Chondrocyte (in vitro differentiated cells): ENCODE measurements around the gene LCE1A. TPM values are rescaled to one million over a fixed set of nuclear protein-coding genes. Genes with fewer than 3 reads are reported as not detected.

ENCODE experiments used
- DNase-seq: peaks from one replicate; pipeline ENCODE4 v3.0.0; 2021; ENCODE audit warnings: mixed read lengths, low spot score
- H3K27ac Mint-ChIP-seq: one replicate; pipeline ENCODE4 v1.8.0; 2021; ENCODE audit warnings: mild to moderate bottlenecking, moderate library complexity, mixed read lengths; ENCODE audit not compliant: unreplicated experiment
- H3K27me3 Mint-ChIP-seq: 2 replicates; pipeline ENCODE4 v1.8.0; 2021; ENCODE audit warnings: low read depth, mixed read lengths
- H3K36me3 Mint-ChIP-seq: 2 replicates; pipeline ENCODE4 v1.8.0; 2021; ENCODE audit warnings: low read depth, mixed read lengths
- H3K4me1 Mint-ChIP-seq: 2 replicates; pipeline ENCODE4 v1.8.0; 2021; ENCODE audit warnings: low read depth, mild to moderate bottlenecking, mixed read lengths
- H3K4me3 Mint-ChIP-seq: one replicate; pipeline ENCODE4 v1.8.0; 2021; ENCODE audit warnings: mild to moderate bottlenecking, moderate library complexity, mixed read lengths; ENCODE audit not compliant: unreplicated experiment
- H3K9me3 Mint-ChIP-seq: 2 replicates; pipeline ENCODE4 v1.8.0; 2021; ENCODE audit warnings: low read depth, mixed read lengths
- long read RNA-seq: library from polyadenylated mRNA; stranded (forward); transcript quantifications from one replicate; pipeline ENCODE4 v2.0.0, GENCODE V29; 2021
- total RNA-seq: library from RNA; stranded (reverse); gene quantifications from 3 replicates; pipeline ENCODE4 v1.2.1, GENCODE V29; 2021
- TF ChIP-seq, protein P1 (sequence below): fragments of 200-600 bp; sonication (generic); IDR thresholded peaks from 2 replicates; pipeline ENCODE4 v1.5.0; 2021; ENCODE audit warnings: antibody characterized with exemption, mild to moderate bottlenecking, moderate library complexity

The LCE1A gene, protein sequence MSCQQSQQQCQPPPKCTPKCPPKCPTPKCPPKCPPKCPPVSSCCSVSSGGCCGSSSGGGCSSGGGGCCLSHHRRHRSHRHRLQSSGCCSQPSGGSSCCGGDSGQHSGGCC
- not detected in 3 replicates for total RNA-seq
- long read RNA-seq: 0 reads

DNA sequence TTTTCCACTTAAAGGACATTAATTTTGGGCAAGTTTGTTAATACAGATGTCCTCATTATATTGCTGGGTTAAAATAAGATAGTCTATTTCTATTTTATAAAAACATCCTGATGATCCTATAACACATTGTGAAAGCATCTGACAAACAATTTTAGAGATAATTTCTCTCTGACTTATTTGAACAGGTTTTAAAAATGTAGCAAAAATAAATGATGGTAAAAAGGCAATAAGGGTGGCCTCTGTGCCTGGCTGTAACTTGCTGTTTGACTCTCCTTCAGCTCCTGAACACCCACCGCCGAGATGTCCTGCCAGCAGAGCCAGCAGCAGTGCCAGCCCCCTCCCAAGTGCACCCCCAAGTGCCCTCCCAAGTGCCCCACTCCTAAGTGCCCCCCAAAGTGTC lies at the start of gene LCE1A:
TSS of gene LCE1A (plus strand) at position 301 of the 400 bp plus-strand sequence. CDS start at position 301, 0 bp downstream.
- Mint-ChIP-seq H3K36me3 (no peaks in the 10 kb centered on the region), H3K27me3 (no peaks in the 10 kb centered on the region), H3K9me3 (peaks cover 12% of the 10 kb centered on the region), H3K4me1 (no peaks in the 10 kb centered on the region), H3K27ac (no peak within 1 kb of the TSS), H3K4me3 (no peak within 1 kb of the TSS)
- TF ChIP-seq, protein P1, sequence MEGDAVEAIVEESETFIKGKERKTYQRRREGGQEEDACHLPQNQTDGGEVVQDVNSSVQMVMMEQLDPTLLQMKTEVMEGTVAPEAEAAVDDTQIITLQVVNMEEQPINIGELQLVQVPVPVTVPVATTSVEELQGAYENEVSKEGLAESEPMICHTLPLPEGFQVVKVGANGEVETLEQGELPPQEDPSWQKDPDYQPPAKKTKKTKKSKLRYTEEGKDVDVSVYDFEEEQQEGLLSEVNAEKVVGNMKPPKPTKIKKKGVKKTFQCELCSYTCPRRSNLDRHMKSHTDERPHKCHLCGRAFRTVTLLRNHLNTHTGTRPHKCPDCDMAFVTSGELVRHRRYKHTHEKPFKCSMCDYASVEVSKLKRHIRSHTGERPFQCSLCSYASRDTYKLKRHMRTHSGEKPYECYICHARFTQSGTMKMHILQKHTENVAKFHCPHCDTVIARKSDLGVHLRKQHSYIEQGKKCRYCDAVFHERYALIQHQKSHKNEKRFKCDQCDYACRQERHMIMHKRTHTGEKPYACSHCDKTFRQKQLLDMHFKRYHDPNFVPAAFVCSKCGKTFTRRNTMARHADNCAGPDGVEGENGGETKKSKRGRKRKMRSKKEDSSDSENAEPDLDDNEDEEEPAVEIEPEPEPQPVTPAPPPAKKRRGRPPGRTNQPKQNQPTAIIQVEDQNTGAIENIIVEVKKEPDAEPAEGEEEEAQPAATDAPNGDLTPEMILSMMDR: no peak
- no peak for DNase-seq

- no peak overlapping the region for H3K27ac Mint-ChIP-seq
- H3K36me3 Mint-ChIP-seq: no peaks in the 10 kb centered on the region
- DNase-seq: no peak
- TF ChIP-seq, protein P1: no peak
- peaks cover 30% of the 10 kb centered on the region for H3K9me3 Mint-ChIP-seq
- peaks cover 3% of the 10 kb centered on the region for H3K27me3 Mint-ChIP-seq
- no peaks in the 10 kb centered on the region for H3K4me1 Mint-ChIP-seq
- H3K4me3 Mint-ChIP-seq: no peak overlapping the region
Measured at GRCh38 chr1:152777510-152778137, 49.6 kb upstream of the LCE1A start.

DNA sequence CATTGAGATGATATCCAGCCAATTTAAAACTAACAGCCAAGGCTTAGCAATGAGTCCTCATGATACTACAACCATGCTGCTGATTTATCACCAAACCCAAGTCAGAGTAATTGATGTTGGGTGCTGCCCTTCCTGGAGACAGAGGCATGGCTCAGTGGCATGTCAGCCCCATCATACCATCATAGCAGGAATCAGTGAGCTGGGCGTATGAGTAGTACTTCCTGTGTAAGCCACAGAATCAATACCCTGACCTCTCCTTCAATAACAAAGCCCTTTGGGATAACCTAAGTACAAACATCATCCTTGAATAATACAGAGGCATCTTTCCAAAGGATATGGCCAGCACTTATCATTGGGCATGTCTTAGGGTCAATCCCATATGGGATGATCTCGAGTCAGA lies 44.2 kb upstream of the LCE1A start:
- H3K27me3 Mint-ChIP-seq: peaks cover 3% of the 10 kb centered on the region
- no peak overlapping the region for H3K27ac Mint-ChIP-seq
- H3K4me3 Mint-ChIP-seq: no peak overlapping the region
- DNase-seq: no peak
- no peaks in the 10 kb centered on the region for H3K36me3 Mint-ChIP-seq
- H3K4me1 Mint-ChIP-seq: no peaks in the 10 kb centered on the region
- H3K9me3 Mint-ChIP-seq: peaks cover 3% of the 10 kb centered on the region
- TF ChIP-seq, protein P1: no peak

- Mint-ChIP-seq H3K27ac (no peak within 1 kb of the TSS), H3K9me3 (no peaks in the 10 kb centered on the region), H3K4me3 (no peak within 1 kb of the TSS), H3K27me3 (no peaks in the 10 kb centered on the region), H3K36me3 (no peaks in the 10 kb centered on the region), H3K4me1 (no peaks in the 10 kb centered on the region)
- TF ChIP-seq, protein P1: no peak
- no peak for DNase-seq
Measured at GRCh38 chr1:152786077-152786476, 41.2 kb upstream of the LCE1A start, which contains the start of gene LCE1E. Gene LCE1E, plus strand, starts transcription at chr1:152786257. Its CDS starts 1,043 bp downstream, at chr1:152787300.

GRCh38 chr1:152795686-152796085 lies 31.6 kb upstream of the LCE1A start:
- no peak for DNase-seq
- TF ChIP-seq, protein P1: no peak
- Mint-ChIP-seq H3K4me1 (no peaks in the 10 kb centered on the region), H3K36me3 (no peaks in the 10 kb centered on the region), H3K4me3 (no peak overlapping the region), H3K27me3 (no peaks in the 10 kb centered on the region), H3K27ac (no peak overlapping the region), H3K9me3 (no peaks in the 10 kb centered on the region)
